ENCODE measurements around the gene LY9.

GRCh38 chr1:160821627-160822026 is 25.7 kb downstream of the LY9 start:
- TF ChIP-seq CTCF (IDR thresholded peaks at IDR 0.05) (peak in 1 of 7 experiments; percentile 2), POLR2A (IDR thresholded peaks at IDR 0.05) (no peak)
